ENCODE data around the gene TMEM184A. TPM values are rescaled to one million over a fixed set of nuclear protein-coding genes. Genes with fewer than 3 reads are reported as not detected.

TMEM184A gene
- total and polyA plus RNA-seq, 2 of the 13 experiments (the other 11 are each of a cell fraction or from before 2014, with no cell fraction given): 9.5 to 20.4 TPM

DNA sequence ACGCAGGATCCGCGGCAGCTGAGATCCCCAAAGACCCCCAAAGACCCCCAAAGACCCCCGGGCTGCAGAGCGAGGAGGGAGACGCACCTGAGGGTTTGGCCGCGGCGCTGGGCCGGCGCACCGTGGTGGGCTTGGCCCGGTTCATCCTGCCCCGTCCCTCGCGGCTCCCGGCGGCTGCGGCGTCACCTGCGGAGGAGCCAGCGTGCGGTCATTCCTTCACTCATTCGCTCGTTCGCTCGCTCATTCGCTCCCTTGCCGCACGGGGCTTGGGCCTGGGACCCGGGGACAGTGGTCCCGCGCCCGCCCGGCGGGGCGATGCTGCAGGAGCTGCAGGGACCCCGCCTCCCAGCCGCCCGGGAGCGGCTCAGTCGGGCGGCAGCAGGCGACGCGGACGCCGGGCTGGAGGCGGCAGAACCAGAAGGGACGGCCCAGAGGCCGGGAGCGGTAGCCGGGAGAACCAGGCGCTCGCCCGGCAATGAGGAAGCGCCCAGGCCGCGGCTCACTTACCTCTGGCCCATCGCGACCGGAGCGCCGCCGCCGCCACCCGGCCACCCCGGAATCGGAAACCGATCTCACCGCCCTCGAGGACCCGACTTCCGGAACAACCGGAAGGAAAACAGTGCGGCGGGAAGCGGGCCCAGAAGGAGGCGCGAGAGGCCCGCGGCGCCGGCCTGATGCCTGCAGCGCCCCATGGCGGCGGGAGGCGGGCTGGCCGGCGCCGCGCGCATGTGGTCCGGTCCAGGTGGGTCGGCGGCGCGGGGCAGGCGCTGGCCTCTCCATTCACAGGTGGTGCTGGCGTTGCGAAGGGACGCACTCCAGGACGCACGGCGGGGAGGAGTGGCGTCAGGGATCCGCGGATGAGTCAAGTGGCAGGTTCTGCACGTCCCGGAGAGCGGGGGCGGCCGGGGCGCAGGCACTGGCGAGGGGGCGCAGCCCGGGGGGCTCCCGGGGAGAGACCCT lies 51.9 kb downstream of the TMEM184A start, which contains the start of gene INTS1 (continued):
- no peak for TF ChIP-seq FOSL1 (CRISPR knock-in tag; IDR thresholded peaks at IDR 0.05; ENCODE audit: borderline replicate concordance)
- no peak for TF ChIP-seq MTA3 (CRISPR knock-in tag; IDR thresholded peaks at IDR 0.05)
- TF ChIP-seq MEF2D (CRISPR knock-in tag; IDR thresholded peaks at IDR 0.05): 0 out of 2 replicates have a peak, but pooled peaks have one; percentile 31
- no peak for TF ChIP-seq ZNF253 (CRISPR knock-in tag; IDR thresholded peaks at IDR 0.05; ENCODE audit: borderline replicate concordance)
- TF ChIP-seq SP5 (CRISPR knock-in tag; IDR thresholded peaks at IDR 0.05; ENCODE audit: borderline replicate concordance, low read depth): peak; percentile 45; the same call in 1 of the 2 replicates
- TF ChIP-seq RXRB (CRISPR knock-in tag; IDR thresholded peaks at IDR 0.05; ENCODE audit: borderline replicate concordance): peak; percentile 62
- TF ChIP-seq ARNT (IDR thresholded peaks at IDR 0.05): no peak
- TF ChIP-seq, protein P1, sequence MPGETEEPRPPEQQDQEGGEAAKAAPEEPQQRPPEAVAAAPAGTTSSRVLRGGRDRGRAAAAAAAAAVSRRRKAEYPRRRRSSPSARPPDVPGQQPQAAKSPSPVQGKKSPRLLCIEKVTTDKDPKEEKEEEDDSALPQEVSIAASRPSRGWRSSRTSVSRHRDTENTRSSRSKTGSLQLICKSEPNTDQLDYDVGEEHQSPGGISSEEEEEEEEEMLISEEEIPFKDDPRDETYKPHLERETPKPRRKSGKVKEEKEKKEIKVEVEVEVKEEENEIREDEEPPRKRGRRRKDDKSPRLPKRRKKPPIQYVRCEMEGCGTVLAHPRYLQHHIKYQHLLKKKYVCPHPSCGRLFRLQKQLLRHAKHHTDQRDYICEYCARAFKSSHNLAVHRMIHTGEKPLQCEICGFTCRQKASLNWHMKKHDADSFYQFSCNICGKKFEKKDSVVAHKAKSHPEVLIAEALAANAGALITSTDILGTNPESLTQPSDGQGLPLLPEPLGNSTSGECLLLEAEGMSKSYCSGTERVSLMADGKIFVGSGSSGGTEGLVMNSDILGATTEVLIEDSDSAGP (CRISPR knock-in tag; IDR thresholded peaks at IDR 0.05; ENCODE audit: borderline replicate concordance): peak; percentile 78; the same call in 1 of the 2 replicates
- TF ChIP-seq NFIB (CRISPR knock-in tag; IDR thresholded peaks at IDR 0.05; ENCODE audit: borderline replicate concordance): no peak
- TF ChIP-seq ZMYM3 (CRISPR knock-in tag; IDR thresholded peaks at IDR 0.05): no peak
- TF ChIP-seq, protein P2, sequence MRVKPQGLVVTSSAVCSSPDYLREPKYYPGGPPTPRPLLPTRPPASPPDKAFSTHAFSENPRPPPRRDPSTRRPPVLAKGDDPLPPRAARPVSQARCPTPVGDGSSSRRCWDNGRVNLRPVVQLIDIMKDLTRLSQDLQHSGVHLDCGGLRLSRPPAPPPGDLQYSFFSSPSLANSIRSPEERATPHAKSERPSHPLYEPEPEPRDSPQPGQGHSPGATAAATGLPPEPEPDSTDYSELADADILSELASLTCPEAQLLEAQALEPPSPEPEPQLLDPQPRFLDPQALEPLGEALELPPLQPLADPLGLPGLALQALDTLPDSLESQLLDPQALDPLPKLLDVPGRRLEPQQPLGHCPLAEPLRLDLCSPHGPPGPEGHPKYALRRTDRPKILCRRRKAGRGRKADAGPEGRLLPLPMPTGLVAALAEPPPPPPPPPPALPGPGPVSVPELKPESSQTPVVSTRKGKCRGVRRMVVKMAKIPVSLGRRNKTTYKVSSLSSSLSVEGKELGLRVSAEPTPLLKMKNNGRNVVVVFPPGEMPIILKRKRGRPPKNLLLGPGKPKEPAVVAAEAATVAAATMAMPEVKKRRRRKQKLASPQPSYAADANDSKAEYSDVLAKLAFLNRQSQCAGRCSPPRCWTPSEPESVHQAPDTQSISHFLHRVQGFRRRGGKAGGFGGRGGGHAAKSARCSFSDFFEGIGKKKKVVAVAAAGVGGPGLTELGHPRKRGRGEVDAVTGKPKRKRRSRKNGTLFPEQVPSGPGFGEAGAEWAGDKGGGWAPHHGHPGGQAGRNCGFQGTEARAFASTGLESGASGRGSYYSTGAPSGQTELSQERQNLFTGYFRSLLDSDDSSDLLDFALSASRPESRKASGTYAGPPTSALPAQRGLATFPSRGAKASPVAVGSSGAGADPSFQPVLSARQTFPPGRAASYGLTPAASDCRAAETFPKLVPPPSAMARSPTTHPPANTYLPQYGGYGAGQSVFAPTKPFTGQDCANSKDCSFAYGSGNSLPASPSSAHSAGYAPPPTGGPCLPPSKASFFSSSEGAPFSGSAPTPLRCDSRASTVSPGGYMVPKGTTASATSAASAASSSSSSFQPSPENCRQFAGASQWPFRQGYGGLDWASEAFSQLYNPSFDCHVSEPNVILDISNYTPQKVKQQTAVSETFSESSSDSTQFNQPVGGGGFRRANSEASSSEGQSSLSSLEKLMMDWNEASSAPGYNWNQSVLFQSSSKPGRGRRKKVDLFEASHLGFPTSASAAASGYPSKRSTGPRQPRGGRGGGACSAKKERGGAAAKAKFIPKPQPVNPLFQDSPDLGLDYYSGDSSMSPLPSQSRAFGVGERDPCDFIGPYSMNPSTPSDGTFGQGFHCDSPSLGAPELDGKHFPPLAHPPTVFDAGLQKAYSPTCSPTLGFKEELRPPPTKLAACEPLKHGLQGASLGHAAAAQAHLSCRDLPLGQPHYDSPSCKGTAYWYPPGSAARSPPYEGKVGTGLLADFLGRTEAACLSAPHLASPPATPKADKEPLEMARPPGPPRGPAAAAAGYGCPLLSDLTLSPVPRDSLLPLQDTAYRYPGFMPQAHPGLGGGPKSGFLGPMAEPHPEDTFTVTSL (CRISPR knock-in tag; IDR thresholded peaks at IDR 0.05; ENCODE audit: borderline replicate concordance): no peak
- peak; percentile 98 for TF ChIP-seq KAT8 (CRISPR knock-in tag; IDR thresholded peaks at IDR 0.05)
- TF ChIP-seq ETV6 (CRISPR knock-in tag; conservative IDR thresholded peaks at IDR 0.05): no peak
- TF ChIP-seq, protein P3, sequence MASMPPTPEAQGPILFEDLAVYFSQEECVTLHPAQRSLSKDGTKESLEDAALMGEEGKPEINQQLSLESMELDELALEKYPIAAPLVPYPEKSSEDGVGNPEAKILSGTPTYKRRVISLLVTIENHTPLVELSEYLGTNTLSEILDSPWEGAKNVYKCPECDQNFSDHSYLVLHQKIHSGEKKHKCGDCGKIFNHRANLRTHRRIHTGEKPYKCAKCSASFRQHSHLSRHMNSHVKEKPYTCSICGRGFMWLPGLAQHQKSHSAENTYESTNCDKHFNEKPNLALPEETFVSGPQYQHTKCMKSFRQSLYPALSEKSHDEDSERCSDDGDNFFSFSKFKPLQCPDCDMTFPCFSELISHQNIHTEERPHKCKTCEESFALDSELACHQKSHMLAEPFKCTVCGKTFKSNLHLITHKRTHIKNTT (CRISPR knock-in tag; IDR thresholded peaks at IDR 0.05): no peak
- no peak for TF ChIP-seq ARID2 (CRISPR knock-in tag; IDR thresholded peaks at IDR 0.05; ENCODE audit: borderline replicate concordance)
- TF ChIP-seq ZNF562 (CRISPR knock-in tag; IDR thresholded peaks at IDR 0.05; ENCODE audit: borderline replicate concordance): no peak
- no peak for TF ChIP-seq MZF1 (CRISPR knock-in tag; IDR thresholded peaks at IDR 0.05; ENCODE audit: borderline replicate concordance)
- TF ChIP-seq KDM5B (CRISPR knock-in tag; IDR thresholded peaks at IDR 0.05; ENCODE audit: borderline replicate concordance): no peak; the same call in 1 of the 2 replicates
- no peak for TF ChIP-seq SNAI1 (CRISPR knock-in tag; IDR thresholded peaks at IDR 0.05; ENCODE audit: borderline replicate concordance)

All from HepG2 (cell line).